Muscle of back (tissue), 11 donors: ENCODE results near the gene DCTN2. TPM values are rescaled to one million over a fixed set of nuclear protein-coding genes. Genes with fewer than 3 reads are reported as not detected.

ENCODE experiments used
- DNase-seq, 3 donors: peaks; one replicate each; pipeline versions ENCODE4 v3.0.0 to v3.0.0-alpha.2; 2013
- polyA plus RNA-seq, 10 donors: library from polyadenylated mRNA; unstranded; fragments of 120-200 nt; gene quantifications; one replicate each; pipeline ENCODE4 v1.2.1, GENCODE V29; 2013; ENCODE audit not compliant: insufficient read length in 10 of 10

The DCTN2 gene
- polyA plus RNA-seq, 10 donors, result 131 to 157 (median 148) TPM

DNA sequence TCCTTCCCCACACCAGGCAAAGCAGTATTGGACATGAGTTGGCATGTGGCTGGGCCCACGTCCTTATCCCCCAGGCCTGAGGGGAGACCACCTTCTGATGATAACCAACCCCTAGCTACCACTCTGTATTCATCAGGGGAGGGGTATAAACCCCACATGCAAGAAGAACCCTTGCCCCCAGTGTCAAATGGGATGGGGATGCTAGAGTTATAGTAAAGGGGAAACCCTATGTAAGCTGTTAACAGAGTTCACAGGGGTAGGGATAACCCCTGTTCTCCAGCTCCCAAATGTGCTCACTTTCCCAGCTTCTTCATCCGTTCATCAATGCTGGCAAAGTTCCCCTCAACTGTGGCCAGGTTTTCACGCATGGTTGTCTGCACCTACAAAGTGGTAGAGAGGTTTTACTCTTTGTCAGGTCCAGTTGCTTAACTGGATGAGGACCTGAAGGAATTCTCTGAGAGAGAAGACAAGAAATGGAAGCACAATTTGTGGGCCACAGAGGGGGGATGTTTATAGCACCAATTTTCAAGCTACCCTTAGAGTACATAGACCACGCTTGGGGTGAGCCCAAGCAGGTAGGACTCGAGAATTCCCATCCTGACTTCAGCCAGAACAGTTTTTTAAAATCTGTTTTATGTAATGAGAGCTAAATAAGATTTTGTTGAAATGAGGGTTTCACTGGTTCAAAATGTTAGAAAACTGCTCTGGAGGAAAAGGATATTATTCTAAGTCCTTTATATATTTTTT, 16.4 kb downstream of the DCTN2 start:
- DNase-seq, result no peak

DNA sequence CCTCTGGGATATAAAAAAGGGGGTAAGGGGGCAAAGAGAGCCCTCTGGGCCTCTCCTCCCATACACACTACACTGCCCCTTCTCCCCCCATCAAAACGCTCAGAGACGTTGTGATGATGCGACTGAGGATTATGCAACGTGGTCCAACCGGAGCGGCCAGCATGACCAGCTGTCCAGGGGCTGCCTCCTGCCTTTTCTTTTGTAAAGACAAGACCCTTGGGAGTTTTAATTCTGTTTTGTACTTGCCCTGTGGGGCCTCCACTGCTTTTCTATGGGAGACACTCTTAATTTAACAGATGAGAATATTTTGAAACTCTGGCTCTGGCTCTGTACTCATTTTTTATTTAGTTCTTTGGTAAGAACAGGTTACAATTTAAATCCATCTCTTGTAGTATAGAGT, 17.2 kb downstream of the DCTN2 start:
- no peak for DNase-seq

DNA sequence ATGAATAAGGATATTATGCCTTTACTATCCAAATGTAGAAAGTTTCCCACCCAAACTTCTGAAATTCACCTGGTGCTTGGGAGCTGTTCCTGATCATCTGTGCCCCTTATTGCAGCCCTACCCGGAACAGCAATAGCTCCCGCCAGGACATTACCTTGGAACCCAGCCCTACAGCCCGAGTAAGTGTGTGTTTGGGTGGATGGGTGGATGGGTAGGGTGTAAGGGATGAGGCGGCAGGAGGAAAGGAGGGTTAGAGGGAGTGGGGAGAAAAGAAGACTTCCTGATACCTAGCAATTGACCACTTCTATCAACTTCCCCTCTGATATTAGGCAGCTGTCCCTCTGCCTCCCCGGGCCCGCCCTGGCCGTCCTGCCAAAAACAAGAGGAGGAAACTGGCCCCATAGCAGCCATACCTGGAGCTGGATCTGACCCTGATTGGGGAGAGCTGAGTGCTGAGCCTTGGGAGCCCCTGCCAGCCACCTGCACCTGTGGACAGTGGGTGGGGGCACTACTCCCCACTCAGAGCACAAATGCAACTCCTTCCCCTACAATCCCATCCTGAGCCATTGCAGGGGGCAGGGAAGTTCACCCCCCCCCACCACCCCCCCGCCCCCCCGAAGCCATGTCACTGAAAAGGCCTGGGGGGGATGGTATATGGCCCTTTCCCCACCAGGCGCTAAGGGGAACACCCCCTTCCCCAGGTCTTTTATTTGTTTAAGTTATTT, 18.0 kb downstream of the DCTN2 start:
- no peak for DNase-seq

DNA sequence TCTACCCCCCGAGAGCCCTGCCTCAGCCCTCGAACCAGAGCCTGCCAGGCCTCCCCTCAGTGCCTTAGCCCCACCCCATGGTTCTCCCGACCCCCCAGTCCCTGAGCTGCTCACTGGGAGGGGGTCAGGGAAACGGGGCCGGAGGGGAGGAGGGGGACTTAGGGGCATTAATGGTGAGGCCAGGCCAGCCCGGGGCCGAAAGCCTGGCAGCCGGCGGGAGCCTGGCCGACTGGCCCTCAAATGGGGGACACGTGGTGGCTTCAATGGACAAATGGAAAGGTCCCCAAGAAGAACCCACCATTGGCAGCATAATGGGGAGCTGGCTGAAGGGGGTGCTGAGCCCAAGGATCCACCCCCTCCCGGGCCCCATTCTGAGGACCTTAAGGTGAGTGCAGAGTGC, 18.8 kb downstream of the DCTN2 start:
- no peak for DNase-seq

DNA sequence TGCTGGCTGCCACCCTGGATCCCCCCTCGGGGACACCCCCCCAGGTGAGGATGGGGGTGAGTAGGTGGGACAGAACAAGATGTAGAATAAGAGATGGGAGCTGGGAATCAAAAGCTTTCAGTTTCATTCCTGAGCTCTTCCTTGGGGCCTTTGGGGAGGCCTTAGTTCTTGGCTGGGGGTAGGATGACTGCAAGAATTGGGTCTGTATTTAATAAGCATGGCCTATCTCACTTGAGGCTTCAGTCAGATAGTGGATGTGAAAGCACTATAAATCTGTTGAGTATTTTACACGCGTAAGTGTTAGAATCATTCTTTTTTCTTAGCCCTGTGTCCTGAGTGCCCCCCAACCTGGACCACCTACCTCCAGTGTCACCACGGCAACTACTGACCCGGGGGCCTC, 19.8 kb downstream of the DCTN2 start:
- no peak for DNase-seq

DNA sequence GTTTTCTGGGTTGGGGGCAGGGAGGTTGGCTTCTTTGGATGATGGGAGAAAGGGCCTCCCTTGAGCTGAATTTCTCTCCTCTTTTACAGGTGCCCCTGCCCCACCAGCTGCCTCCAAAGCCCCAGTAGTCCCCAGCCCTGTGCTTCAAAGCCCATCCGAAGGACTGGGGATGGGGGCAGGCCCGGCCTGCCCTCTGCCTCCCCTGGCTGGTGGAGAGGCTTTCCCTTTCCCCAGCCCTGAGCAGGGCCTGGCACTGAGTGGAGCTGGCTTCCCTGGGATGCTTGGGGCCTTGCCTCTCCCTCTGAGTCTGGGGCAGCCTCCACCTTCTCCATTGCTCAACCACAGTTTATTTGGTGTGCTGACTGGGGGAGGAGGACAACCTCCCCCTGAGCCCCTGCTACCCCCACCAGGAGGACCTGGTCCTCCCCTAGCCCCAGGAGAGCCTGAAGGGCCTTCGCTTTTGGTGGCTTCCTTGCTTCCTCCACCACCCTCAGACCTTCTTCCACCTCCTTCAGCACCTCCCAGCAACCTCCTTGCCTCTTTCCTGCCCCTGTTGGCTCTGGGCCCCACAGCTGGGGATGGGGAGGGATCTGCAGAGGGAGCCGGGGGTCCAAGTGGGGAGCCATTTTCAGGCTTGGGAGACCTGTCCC, 20.4 kb downstream of the DCTN2 start:
- DNase-seq, result no peak

DNA sequence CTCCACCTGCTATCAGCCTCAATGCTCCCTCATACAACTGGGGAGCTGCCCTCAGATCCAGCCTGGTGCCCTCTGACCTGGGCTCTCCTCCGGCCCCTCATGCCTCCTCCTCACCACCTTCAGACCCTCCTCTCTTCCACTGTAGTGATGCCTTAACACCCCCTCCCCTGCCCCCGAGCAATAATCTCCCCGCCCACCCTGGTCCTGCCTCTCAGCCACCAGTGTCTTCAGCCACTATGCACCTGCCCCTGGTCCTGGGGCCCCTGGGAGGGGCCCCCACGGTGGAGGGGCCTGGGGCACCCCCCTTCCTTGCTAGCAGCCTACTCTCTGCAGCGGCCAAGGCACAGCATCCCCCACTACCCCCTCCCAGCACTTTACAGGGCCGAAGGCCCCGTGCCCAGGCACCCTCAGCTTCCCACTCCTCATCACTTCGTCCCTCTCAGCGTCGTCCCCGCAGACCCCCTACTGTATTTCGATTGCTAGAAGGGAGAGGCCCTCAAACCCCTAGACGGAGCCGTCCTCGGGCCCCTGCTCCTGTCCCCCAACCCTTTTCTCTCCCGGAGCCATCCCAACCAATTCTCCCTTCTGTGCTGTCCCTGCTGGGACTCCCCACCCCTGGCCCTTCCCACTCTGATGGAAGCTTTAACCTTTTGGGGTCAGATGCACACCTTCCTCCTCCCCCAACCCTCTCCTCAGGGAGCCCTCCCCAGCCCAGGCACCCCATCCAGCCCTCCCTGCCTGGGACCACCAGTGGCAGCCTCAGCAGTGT, 21.2 kb downstream of the DCTN2 start:
- DNase-seq, result no peak

DNA sequence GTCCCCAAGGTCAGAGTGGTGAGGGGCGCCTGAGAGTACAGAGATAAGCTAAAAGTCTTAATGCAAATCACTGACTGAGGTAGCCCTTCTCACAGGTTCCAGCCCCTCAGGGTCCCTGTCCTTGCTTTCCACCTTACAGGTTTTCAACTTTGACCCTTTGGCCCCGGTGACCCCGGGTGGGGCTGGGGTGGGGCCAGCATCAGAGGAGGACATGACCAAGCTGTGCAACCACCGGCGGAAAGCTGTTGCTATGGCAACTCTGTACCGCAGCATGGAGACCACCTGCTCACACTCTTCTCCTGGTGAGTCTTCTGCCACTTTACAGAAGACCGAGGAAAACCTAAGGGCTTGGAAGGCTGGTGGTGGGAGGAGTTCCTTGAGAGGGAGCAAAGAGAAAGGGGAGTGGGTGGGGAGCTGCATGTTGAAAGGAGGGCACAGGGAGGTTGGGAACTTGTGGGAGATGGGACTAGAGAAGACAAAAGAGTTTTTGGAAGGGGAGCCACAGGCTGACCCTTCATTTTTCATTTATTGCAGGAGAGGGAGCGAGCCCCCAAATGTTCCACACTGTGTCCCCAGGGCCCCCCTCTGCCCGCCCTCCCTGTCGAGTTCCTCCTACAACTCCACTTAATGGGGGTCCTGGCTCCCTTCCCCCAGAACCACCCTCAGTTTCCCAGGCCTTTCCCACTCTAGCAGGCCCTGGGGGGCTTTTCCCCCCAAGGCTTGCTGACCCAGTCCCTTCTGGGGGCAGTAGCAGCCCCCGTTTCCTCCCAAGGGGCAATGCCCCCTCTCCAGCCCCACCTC, 22.0 kb downstream of the DCTN2 start:
- DNase-seq, result no peak

DNA sequence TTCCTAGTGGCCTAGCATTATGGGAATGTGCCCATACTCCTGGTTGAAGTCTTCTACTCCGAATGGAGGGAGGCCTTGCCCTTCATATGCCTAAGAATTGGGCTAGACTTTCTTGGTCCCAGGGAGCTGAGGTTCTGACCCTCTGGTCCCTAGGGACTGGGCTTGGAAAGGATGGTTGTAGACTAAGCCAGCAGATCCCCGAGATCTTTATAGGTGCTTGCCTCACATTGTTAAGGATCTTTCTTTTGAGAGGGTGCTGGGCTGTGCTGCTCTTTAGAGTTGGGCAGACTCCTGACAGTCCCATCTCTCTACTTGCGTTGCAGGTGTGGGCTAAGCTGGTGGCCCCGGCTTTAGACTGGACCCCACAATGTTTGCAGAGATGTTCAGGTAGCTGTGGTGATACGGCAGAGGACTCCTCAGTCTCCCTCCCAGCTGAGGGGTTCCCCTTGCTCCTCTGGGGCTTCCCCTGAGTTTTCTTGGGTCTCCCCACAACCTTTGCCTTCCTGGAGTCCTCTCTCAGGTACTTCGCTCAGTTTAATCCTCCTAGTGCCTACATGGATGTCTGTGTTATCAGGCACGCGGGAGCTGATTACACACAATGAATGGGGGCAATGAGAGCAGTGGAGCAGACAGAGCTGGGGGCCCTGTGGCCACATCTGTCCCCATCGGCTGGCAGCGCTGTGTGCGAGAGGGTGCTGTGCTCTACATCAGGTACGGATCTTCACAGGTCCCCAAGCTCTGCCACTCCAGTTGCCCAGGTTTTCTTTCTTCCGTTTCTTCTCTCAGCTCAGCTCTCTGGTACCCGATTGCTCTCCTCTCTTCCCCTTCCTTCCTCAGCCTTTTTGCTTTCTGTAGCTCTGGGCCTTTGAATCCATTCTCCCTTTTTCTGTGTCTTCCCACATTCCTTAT, 23.0 kb downstream of the DCTN2 start:
- DNase-seq, result no peak

DNA sequence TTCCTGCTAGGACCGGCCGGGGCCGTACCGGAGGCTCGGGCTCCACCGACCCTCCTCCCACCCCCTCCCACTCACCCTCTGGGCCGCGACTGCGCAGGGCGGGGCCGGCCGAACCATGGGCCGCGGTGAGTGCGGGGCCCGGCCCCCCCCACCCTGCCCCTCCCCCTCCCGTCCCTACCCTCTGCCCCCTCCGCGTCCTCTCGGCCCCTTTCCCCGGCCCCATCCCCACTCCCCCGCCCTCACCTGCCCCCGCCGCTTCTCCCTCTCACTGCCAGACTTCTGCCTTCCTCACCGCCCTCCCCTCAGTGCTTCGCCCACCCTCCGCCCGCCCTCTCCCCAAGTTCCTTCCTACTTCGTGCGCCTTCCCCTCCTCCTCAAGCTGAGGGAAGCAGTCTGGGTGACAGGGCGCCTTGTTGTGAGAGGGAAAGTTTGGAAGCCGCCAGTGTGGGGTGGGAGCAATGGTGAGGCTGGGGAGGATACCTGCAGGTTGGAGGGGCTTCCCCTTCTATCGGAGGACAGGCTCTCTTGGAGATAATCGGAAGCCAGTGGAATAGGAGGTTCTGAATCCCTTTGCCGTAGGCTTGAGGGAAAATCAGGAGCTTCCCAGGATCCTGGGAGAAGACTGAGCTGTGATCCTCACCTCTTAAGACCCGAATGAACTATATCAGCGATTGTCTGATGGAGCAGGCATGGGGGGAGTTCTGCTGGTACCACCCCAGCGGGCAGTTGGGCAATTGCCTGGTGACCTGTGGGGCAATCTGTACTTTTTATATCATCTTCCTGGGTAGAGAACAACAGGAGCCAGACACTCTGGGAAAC, 23.9 kb downstream of the DCTN2 start:
- peak; percentile 50 to 90 (median 77) for DNase-seq

DNA sequence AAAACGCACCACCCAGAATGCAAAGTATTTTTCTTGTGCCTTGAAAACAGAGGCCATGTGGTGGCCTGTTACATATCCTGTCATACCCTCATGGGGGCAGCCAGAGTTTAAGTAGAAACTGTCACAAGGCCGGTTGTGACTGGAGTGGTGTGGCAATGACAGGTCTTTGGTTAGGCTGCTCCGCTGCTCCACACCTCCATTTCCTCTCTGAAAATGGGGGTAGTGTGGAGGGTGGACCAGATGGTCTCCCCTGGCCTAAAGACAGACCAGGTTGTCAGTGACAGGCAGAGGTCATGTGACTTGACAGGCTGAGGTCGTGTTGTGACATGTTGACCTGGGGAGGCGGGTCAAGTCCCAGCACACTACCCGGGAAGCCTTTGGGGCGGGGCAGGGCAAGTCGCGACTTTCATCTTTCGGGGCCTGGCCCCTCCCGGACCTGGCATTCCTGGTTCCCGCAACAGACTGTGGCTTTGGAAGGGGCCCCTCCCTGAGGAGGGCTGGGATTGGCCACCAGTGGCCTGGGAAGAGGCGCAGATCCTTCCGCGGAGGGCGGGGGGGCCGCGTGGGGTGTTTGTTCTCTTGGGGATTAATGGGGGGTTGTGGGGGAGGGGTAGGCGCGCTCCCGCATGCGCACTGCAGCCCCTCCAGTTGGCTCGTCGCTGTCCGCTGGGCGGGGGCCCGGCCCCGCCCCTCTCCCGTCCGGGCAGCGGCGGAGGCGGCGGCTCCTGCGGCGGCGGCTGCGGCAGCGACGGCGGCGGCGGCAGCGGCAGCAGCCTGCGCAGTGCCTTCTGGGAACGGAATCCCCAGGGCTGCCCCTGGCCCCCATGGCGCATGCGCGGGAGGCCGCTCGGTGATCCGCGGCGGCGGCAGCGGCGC, 24.7 kb downstream of the DCTN2 start, which contains the start of gene MBD6:
TSS of gene MBD6 (plus strand) at position 814 of the 876 bp plus-strand sequence. CDS start 1,480 bp downstream, outside the sequence.
- peak; percentile 89 to 94 (median 92) for DNase-seq

DNA sequence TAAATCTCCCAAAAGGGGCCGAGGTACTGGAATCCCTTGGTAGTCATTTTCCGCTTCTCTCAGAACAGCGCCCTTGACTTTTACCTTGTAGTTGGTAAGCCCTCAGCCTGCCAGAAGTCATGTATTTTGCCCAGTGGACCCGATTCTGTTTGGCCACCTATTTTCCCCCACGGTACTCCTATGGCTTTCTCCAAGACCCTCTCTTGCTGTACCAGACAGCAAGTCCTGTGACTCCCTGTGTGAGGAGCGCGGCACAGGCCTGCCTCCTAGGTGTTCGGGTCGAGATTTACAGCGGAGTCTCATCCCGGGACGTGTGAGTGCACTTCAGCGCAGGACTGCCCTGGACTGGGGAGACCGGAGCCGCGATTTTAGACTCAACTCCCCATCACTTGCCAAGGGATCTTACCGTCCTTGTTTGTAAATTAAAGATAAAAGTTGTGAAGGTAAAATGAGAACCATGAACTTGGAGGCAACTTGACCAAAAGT, 25.4 kb downstream of the DCTN2 start:
- DNase-seq, result peak; percentile 51 to 81 (median 53)

DNA sequence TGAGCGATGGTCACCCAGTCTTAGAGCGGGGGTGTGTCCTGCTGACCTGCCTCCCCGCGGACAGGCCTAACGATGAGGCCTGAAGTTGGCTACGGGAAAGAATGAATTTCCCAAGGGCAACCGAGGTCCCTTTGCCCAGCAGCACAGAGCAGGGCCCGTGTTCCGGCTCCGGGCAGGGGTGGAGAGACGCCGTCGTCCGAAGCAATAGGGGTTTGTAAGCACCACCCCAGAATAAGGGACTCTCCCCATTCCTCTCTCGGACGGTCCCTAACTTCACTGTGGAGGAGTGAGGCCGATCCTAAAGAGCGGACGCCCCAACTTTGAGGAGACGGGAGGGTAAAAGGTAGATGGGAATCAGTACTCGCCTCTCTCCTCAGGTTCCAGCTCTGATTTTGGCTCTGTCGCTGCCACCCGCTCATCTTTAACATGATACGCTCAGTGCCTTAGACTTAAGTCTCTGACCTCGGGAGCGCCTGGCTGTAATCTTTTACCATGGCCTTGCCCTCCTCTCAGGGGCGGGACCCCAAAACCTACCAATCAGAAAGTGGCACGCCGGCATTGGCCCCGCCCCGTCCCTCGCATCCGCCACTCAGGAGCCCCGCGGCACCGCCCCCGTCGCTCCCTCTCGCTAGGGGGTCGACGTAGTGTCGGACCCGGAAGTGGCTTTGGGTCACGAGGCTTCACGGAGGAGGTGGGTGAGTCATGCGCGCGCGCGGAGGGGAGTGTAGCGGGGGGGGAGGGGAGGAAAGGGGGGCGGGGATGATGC, 26.8 kb downstream of the DCTN2 start, which contains the start of gene DDIT3:
TSS of gene DDIT3 (minus strand) at position 462 of the 766 bp plus-strand sequence. CDS start 3,108 bp downstream, outside the sequence.
- DNase-seq, result peak; percentile 99

DNA sequence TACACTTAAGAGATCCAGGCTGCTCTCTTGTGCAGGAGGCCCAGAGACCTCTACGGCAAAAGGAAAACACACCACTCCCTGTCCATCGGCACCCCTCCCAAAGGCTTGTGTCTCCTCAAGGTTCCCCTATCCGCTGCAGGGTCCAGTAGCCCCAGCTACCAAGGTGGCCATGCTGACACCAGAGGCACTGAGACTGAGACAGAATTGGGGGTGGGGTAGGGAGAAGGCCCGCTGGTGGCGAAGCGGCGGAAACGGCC, 27.3 kb downstream of the DCTN2 start:
- peak in 2 of 3 donors; percentile 21 to 30 for DNase-seq

DNA sequence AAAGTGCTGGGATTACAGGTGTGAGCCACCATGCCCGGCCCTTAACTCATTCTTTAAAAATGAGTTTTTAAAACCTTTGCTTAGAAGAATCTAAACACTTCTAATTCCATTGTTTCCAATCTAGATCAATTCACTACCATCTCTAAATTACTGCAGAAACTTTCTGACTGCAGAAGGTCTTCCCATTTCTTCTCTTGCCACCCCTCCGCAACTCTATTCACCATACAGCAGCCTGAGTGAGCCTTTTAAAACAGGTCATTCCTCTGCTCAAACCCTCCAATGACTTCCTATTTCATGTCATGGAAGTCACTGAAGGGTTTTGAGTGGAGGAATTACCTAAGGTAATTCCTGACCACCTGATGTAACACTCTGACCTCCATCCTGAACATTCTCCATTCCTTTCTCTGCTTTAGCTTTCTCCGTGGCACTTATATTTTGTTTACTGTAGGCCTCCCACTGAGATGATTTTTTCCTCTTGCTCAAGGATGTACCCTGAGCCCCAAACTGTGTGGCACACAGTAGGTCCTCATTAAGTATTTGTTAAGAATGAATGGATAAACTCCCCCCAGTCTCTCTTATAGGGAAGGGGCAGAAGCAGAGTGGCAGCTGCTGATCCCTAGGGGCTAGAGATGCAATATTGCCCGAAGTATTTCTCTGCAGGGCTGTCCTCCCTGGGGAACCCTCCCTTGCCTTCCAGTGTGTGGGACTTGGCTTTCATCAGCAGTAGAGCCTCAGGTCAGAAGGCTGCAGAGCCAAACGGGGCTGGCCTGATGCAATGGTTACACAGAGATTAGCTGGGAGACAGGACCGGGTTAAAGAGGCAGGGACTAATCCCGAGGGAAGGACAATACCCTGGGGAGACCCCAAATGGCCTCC, 27.8 kb downstream of the DCTN2 start:
- DNase-seq, result no peak
